ENCODE results near the gene CYFIP1. TPM values are rescaled to one million over a fixed set of nuclear protein-coding genes. Genes with fewer than 3 reads are reported as not detected.

The CYFIP1 gene
- total RNA-seq, 1 donor from 2014 or later: 59.5 TPM

DNA sequence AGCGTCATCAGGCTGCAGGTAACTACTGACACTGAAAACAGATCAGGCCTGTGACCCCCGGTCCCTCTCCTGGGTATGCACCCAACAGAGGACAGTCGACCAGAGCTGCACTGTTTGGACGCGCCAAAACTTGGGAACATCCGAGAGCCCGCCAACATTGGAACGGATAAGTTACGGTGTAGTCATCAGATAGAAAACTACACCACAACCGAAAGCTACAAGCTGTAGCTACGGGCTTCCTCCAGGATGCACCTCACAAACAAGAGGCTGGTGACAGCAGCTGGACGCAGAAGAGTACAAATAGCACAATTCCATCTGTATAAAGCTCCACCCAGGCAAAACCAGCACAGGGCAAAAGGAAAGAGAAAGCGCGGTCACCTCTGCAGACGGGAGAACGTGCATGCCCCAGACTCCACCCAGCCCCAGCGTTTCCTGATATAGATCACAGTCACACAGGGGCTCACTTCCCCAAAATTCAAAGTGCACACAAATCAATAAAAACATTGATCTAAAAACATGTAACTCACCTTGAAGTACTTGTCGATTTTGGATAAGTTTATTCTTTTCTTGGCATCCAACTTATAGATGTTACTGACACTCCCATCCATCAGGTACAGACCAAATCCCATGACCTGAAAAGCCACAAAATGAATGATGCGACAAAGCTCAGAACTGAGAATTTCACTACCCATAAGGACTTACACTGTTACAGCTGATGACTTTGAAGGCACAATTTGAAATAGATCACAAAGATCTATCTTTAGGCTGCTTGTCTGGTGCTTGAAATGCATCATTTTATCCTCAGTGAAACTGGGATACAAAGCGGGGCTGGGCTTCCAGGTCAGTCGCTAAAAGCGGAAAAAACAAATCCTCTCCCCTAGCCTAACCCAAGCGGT, 43.3 kb downstream of the CYFIP1 start:
- FAIRE-seq (no peak), DNase-seq (ENCODE audit: low read depth) (no peak)
- Histone ChIP-seq H3K4me3 (ENCODE audit: low read depth, low read length) (no peak overlapping the region), H3K27me3 (ENCODE audit: control insufficient read depth, insufficient read depth, low read length) (no peaks in the 10 kb centered on the region), H3K36me3 (ENCODE audit: control insufficient read depth, insufficient read depth, low read length) (peaks cover 22% of the 10 kb centered on the region)
- TF ChIP-seq, protein P1, sequence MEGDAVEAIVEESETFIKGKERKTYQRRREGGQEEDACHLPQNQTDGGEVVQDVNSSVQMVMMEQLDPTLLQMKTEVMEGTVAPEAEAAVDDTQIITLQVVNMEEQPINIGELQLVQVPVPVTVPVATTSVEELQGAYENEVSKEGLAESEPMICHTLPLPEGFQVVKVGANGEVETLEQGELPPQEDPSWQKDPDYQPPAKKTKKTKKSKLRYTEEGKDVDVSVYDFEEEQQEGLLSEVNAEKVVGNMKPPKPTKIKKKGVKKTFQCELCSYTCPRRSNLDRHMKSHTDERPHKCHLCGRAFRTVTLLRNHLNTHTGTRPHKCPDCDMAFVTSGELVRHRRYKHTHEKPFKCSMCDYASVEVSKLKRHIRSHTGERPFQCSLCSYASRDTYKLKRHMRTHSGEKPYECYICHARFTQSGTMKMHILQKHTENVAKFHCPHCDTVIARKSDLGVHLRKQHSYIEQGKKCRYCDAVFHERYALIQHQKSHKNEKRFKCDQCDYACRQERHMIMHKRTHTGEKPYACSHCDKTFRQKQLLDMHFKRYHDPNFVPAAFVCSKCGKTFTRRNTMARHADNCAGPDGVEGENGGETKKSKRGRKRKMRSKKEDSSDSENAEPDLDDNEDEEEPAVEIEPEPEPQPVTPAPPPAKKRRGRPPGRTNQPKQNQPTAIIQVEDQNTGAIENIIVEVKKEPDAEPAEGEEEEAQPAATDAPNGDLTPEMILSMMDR (IDR thresholded peaks at IDR 0.05; ENCODE audit: insufficient read depth, low read length, severe bottlenecking): no peak

DNA sequence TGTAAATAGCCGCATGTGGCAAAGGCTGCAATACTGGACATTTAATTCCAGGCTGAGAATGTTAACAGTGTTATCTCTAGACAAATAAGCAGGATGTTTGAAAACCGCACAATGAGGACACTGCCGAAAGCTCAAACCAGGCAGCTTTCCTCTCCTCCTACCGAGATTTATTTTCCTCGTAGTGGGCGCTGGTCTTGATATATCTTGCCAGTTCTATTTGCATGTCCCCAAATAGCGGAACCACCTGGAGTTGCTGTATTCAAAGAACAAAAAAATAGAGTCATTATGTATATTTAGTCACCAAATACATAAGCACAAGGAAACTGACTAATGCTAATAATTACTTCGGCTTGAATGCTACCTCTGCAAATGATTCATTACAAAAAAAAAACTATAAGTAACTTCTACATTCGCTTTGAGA, 46.5 kb downstream of the CYFIP1 start:
- TF ChIP-seq, protein P1 (IDR thresholded peaks at IDR 0.05; ENCODE audit: insufficient read depth, low read length, severe bottlenecking): no peak
- Histone ChIP-seq H3K4me3 (ENCODE audit: low read depth, low read length) (no peak overlapping the region), H3K36me3 (ENCODE audit: control insufficient read depth, insufficient read depth, low read length) (peaks cover 17% of the 10 kb centered on the region), H3K27me3 (ENCODE audit: control insufficient read depth, insufficient read depth, low read length) (no peaks in the 10 kb centered on the region)
- DNase-seq (ENCODE audit: low read depth): peak; percentile 73
- no peak for FAIRE-seq

DNA sequence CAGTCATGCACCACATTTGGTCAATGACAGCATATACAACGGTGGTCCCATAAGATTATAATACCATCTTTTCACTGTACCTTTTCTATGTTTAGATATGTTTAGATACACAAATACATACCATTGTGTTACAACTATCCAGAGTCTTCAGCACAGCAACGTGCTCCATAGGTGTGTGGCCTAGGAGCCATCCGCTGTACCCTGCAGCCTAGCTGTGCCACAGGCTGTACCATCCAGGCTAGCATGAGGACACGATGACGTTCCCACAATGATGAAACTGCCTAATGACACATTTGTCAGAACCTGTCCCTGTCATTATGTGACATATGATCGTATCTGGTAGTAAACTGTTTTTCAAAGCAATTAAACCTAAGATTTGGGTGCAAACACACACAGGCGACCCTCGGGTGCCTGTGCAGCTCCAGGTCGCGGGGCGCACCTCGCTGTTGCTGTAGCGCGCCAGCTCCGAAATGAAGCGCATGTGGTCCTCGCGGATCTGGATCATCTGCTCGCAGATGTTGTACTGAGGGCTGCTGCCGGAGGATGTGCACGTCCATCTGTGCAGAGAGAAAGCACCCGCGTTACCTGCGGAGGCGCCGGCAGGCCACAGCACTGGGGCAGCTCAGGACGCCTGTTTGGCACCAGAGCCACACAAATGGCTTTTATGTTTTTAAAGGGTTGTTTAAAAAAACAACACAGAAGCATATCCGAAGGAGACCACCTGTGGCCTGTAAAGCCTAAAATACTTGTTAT, 48.2 kb downstream of the CYFIP1 start:
- TF ChIP-seq, protein P1 (IDR thresholded peaks at IDR 0.05; ENCODE audit: insufficient read depth, low read length, severe bottlenecking): no peak
- no peak for FAIRE-seq
- no peaks in the 10 kb centered on the region for H3K27me3 ChIP-seq (ENCODE audit: control insufficient read depth, insufficient read depth, low read length)
- H3K4me3 ChIP-seq (ENCODE audit: low read depth, low read length): no peak overlapping the region
- no peak for DNase-seq (ENCODE audit: low read depth)
- peaks cover 13% of the 10 kb centered on the region for H3K36me3 ChIP-seq (ENCODE audit: control insufficient read depth, insufficient read depth, low read length)

GRCh38 chr15:22930782-22931484, 49.2 kb downstream of the CYFIP1 start:
- Histone ChIP-seq H3K4me3 (ENCODE audit: low read depth, low read length) (no peak overlapping the region), H3K36me3 (ENCODE audit: control insufficient read depth, insufficient read depth, low read length) (peaks cover 12% of the 10 kb centered on the region), H3K27me3 (ENCODE audit: control insufficient read depth, insufficient read depth, low read length) (no peaks in the 10 kb centered on the region)
- TF ChIP-seq, protein P1 (IDR thresholded peaks at IDR 0.05; ENCODE audit: insufficient read depth, low read length, severe bottlenecking): no peak
- no peak for FAIRE-seq
- peak; percentile 77 for DNase-seq (ENCODE audit: low read depth)

- no peak for FAIRE-seq
- no peak overlapping the region for H3K4me3 ChIP-seq (ENCODE audit: low read depth, low read length)
- TF ChIP-seq, protein P1 (IDR thresholded peaks at IDR 0.05; ENCODE audit: insufficient read depth, low read length, severe bottlenecking): no peak
- H3K36me3 ChIP-seq (ENCODE audit: control insufficient read depth, insufficient read depth, low read length): peaks cover 17% of the 10 kb centered on the region
- H3K27me3 ChIP-seq (ENCODE audit: control insufficient read depth, insufficient read depth, low read length): no peaks in the 10 kb centered on the region
- no peak for DNase-seq (ENCODE audit: low read depth)
These were observed 52.4 kb downstream of the CYFIP1 start for GRCh38 chr15:22927761-22928160.
